Measurements from ENCODE around the gene SELPLG.

DNA sequence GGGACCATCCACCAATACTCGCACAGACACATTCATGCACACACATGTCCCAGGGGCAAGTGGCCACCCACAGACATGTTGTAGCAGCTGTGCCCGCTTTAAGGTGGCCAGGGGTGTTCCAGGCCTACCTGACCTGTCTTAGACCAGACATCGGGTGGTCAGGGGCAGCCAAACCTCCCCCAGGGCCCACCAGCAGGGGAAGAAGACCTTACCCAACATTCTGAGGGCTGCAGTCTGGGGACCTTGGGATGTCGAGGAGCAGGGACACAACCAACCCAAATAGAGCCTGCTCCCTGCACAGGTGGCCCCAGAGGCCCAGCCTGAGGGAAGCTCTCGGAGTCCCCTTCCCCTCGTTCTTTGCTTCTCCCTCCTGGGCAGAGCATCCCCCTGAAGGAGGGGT lies 34.2 kb downstream of the SELPLG start:
- TF ChIP-seq, protein P1, sequence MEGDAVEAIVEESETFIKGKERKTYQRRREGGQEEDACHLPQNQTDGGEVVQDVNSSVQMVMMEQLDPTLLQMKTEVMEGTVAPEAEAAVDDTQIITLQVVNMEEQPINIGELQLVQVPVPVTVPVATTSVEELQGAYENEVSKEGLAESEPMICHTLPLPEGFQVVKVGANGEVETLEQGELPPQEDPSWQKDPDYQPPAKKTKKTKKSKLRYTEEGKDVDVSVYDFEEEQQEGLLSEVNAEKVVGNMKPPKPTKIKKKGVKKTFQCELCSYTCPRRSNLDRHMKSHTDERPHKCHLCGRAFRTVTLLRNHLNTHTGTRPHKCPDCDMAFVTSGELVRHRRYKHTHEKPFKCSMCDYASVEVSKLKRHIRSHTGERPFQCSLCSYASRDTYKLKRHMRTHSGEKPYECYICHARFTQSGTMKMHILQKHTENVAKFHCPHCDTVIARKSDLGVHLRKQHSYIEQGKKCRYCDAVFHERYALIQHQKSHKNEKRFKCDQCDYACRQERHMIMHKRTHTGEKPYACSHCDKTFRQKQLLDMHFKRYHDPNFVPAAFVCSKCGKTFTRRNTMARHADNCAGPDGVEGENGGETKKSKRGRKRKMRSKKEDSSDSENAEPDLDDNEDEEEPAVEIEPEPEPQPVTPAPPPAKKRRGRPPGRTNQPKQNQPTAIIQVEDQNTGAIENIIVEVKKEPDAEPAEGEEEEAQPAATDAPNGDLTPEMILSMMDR (IDR thresholded peaks at IDR 0.05), result no peak
- no peak for TF ChIP-seq POLR2AphosphoS5 (IDR thresholded peaks at IDR 0.05)

Measured in stomach (tissue), 4 donors.